ENCODE measurements around the gene SPATS2.
A peak's percentile ranks its signal among the peaks of the same experiment; 100 is the strongest.
"Not testable (repeated sequence)": the region's sequence is repeated elsewhere in the genome, so short reads cannot be mapped to it uniquely, and the experiment has no call there.

The SPATS2 gene

DNA sequence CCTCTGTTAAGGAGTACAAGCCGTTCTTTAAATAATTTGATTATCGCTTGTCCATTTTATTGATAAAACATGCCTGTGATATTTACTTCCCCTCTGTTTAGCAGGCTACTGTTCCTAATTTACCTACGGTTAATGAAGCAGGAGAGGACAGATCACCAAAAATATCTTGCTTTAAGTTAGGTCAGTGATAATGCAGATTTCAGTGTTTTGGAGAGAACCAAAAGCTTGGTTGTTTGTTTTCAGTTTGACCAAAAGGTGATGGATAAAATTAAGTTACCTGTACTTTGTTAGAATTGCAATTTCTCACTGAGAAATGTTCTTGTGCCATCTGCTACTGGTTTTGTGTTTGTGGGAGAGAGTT lies 958 bp downstream of the SPATS2 start:
- H3K4me3 ChIP-seq = peak overlapping the region; percentile 96
- H3K27ac ChIP-seq = peak overlapping the region; percentile 96; the same call in 1 of the 2 replicates
- no peak for DNase-seq (ENCODE audit: low read depth, low spot score)
- no peaks in the 10 kb centered on the region for H3K9me3 ChIP-seq (ENCODE audit: low read depth, low read length)
- no peak for TF ChIP-seq EZH2 (IDR thresholded peaks at IDR 0.05)
- no peak for TF ChIP-seq POLR2AphosphoS5 (IDR thresholded peaks at IDR 0.05; ENCODE audit: borderline replicate concordance, low read depth, low read length)
- TF ChIP-seq FOXP2 (optimal IDR thresholded peaks at IDR 0.05; ENCODE audit: control extremely low read depth, extremely low read length, insufficient read depth) = no peak
- peak overlapping the region; percentile 99 for H3K9ac ChIP-seq (ENCODE audit: insufficient read length)
- peaks cover 20% of the 10 kb centered on the region for H3K36me3 ChIP-seq (ENCODE audit: insufficient read depth, low read length)

DNA sequence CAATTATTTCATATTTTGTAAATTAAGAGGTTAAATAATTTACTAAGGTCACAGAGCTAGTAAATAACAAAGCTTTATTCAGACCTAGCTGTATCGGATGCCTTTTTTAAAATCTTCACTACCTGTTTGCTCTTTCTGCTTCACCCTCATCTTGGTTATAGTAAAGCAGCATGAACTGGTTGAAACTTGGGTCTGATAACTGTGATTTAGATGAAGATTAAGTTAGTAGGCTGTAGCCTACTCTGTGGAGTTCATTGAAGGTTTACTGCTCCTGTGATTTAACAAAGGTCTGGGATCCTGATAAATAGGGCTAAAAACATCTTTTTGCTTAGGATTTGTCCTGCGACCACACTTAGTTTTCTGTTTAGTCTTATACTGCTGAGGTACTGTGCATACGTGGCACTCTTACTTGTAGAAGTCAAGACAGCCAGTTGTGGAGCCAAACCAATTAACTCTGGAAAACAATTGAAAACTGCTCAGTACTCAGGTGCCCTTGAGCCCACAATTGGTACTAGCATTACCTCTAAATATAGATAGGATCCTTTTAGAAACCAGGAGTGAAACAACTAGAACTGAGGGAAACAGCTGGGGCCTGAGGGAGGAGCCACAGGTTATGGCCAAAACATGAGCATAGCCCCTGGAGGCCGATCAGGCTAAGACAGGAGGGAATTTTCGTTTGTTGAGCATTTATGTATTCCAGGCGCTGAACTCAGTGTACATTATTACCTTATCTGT lies 2.3 kb downstream of the SPATS2 start:
- DNase-seq (ENCODE audit: low read depth, low spot score) = no peak
- H3K36me3 ChIP-seq (ENCODE audit: insufficient read depth, low read length) = peaks cover 25% of the 10 kb centered on the region
- H3K4me3 ChIP-seq = peak overlapping the region; percentile 47
- peak overlapping the region; percentile 49; the same call in 1 of the 2 replicates for H3K27ac ChIP-seq
- H3K9me3 ChIP-seq (ENCODE audit: low read depth, low read length) = no peaks in the 10 kb centered on the region
- no peak overlapping the region for H3K9ac ChIP-seq (ENCODE audit: insufficient read length)
- TF ChIP-seq EZH2 (IDR thresholded peaks at IDR 0.05) = no peak
- TF ChIP-seq FOXP2 (optimal IDR thresholded peaks at IDR 0.05; ENCODE audit: control extremely low read depth, extremely low read length, insufficient read depth) = no peak
- no peak for TF ChIP-seq POLR2AphosphoS5 (IDR thresholded peaks at IDR 0.05; ENCODE audit: borderline replicate concordance, low read depth, low read length)

DNA sequence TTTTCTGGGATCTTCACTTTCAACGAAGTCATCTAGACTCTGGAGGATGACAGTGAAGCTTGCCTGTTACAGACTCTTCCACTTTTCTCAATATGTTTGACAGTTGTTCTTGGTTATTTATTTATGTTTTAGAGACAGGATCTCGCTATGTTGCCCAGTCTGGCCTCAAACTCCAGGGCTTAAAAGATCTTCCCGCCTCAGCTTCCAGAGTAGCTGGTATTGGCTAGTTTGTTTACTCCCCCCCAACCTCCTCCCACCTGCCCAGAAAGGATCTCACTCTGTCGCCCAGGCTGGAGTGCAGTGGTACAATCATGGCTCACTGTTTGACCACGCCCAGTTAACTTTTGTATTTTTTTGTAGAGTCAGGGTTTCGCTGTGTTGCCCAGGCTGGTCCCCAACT lies 3.3 kb downstream of the SPATS2 start:
- no peak overlapping the region for H3K9ac ChIP-seq (ENCODE audit: insufficient read length)
- H3K4me3 ChIP-seq = no peak overlapping the region
- no peak for TF ChIP-seq FOXP2 (optimal IDR thresholded peaks at IDR 0.05; ENCODE audit: control extremely low read depth, extremely low read length, insufficient read depth)
- TF ChIP-seq POLR2AphosphoS5 (IDR thresholded peaks at IDR 0.05; ENCODE audit: borderline replicate concordance, low read depth, low read length) = no peak

DNA sequence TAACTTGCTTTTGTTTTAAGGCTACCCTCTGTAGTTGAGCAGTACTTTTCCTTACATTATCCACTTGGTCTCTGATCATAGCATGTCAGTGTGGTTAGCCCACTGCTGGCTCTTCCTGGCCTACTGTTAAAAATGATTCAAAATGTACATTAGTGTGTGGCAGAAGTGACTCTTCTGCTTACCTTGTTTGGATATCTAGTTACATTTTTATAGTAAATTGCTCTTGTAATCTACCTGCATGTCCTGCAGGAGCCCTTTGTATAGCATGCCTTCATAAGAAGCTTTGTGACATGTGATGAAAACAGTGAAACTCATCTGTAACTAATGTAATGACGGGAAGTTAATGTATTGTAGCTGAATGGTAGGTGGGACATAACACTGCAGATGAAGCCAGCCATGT lies 8.1 kb downstream of the SPATS2 start:
- no peak overlapping the region for H3K9ac ChIP-seq (ENCODE audit: insufficient read length)
- TF ChIP-seq POLR2AphosphoS5 (IDR thresholded peaks at IDR 0.05; ENCODE audit: borderline replicate concordance, low read depth, low read length) (no peak), FOXP2 (optimal IDR thresholded peaks at IDR 0.05; ENCODE audit: control extremely low read depth, extremely low read length, insufficient read depth) (no peak), EZH2 (IDR thresholded peaks at IDR 0.05) (no peak)
- no peak for DNase-seq (ENCODE audit: low read depth, low spot score)
- no peak overlapping the region for H3K27ac ChIP-seq
- peaks cover 21% of the 10 kb centered on the region for H3K36me3 ChIP-seq (ENCODE audit: insufficient read depth, low read length)
- H3K4me3 ChIP-seq = no peak overlapping the region
- H3K9me3 ChIP-seq (ENCODE audit: low read depth, low read length) = no peaks in the 10 kb centered on the region

More for the DNA sequence above, 3.3 kb downstream of the SPATS2 start:
- no peak for DNase-seq (ENCODE audit: low read depth, low spot score)
- Histone ChIP-seq H3K36me3 (ENCODE audit: insufficient read depth, low read length) (peaks cover 25% of the 10 kb centered on the region), H3K9me3 (ENCODE audit: low read depth, low read length) (no peaks in the 10 kb centered on the region), H3K27ac (0 out of 2 replicates have a peak overlapping the region, but pooled peaks have one; percentile 49)

DNA sequence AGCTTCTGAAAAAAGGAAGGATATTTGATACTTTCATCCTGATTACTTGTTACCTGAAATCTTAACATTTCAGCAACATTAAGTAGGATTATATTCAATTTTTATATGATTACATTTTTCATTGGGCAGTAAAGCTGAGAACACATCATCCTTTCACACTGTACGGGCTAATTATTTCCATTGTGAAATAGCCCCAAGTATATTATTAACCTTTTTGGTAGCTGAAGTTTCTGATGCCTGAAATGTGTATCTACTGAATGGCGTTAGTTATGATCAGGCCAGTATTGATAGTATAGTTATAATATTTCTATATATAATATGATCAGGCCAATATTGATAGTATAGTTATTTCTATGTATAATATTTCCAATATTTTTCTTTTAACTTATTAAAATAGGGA lies 10.1 kb downstream of the SPATS2 start:
- Histone ChIP-seq H3K9me3 (ENCODE audit: low read depth, low read length) (no peaks in the 10 kb centered on the region), H3K36me3 (ENCODE audit: insufficient read depth, low read length) (peaks cover 9% of the 10 kb centered on the region)
- no peak for DNase-seq (ENCODE audit: low read depth, low spot score)

DNA sequence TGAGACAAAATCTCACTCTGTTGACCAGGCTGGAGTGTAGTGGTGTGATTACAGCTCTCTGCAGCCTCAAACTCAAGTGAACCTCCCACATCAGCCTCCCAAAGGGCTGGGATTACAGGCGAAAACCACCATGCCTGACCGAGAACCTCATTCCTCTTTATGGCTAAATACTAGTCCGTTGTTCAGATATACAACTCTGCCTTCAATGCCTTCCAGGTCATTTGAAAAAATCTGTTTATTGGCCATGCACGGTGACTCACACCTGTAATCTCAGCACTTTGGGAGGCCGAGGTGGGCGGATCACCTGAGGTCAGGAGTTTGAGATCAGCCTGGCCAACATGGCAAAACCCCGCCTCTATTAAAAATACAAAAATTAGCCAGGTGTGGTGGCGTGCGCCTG lies 12.9 kb downstream of the SPATS2 start:
- DNase-seq (ENCODE audit: low read depth, low spot score); H3K36me3 ChIP-seq (ENCODE audit: insufficient read depth, low read length); H3K9me3 ChIP-seq (ENCODE audit: low read depth, low read length); H3K9ac ChIP-seq (ENCODE audit: insufficient read length); H3K27ac ChIP-seq; H3K4me3 ChIP-seq: not testable (repeated sequence)

More for the DNA sequence above, 10.1 kb downstream of the SPATS2 start:
- H3K4me3 ChIP-seq = no peak overlapping the region
- H3K9ac ChIP-seq (ENCODE audit: insufficient read length) = no peak overlapping the region
- TF ChIP-seq EZH2 (IDR thresholded peaks at IDR 0.05) = no peak
- TF ChIP-seq POLR2AphosphoS5 (IDR thresholded peaks at IDR 0.05; ENCODE audit: borderline replicate concordance, low read depth, low read length) = no peak
- no peak for TF ChIP-seq FOXP2 (optimal IDR thresholded peaks at IDR 0.05; ENCODE audit: control extremely low read depth, extremely low read length, insufficient read depth)
- no peak overlapping the region for H3K27ac ChIP-seq

DNA sequence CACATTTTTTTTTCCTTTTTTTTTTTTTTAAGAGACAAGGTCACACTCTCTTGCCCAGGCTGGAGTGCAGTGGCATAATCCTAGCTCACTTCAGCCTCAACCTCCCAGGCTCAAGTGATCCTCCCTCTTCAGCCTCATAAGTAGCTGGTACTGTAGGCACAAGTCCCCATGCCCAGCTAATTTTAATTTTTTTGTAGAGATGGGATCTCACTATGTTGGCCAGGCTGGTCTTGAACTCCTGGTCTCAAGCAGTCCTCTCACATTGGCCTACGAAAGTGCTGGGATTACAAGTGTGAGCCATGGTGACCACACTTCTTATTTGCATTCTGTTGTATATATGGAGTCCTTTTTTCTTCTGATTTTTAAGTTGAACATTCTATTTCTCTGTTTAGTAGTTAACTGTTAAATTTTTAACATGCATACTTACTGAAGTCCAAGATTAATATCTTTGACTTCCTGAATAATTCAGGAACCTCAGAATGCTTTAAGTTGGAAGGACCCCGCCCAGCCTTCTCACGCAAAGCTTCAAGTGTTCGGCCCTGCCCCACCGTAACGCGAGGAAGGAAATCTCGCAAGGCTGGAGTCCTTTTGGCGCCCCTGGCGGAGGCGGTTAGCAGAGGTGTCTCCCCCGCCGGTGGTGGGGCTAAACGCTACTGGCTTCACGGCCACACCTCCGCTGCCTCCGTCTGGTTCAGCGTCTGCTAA lies 21.6 kb downstream of the SPATS2 start:
- Histone ChIP-seq H3K4me3 (peak overlapping the region; percentile 66), H3K9ac (ENCODE audit: insufficient read length) (peak overlapping the region; percentile 34), H3K36me3 (ENCODE audit: insufficient read depth, low read length) (peaks cover 6% of the 10 kb centered on the region; the same call in 1 of the 2 replicates), H3K27ac (peak overlapping the region; percentile 77), H3K9me3 (ENCODE audit: low read depth, low read length) (no peaks in the 10 kb centered on the region)
- TF ChIP-seq POLR2AphosphoS5 (IDR thresholded peaks at IDR 0.05; ENCODE audit: borderline replicate concordance, low read depth, low read length) (no peak), FOXP2 (optimal IDR thresholded peaks at IDR 0.05; ENCODE audit: control extremely low read depth, extremely low read length, insufficient read depth) (no peak), EZH2 (IDR thresholded peaks at IDR 0.05) (no peak)
- DNase-seq (ENCODE audit: low read depth, low spot score) = no peak

DNA sequence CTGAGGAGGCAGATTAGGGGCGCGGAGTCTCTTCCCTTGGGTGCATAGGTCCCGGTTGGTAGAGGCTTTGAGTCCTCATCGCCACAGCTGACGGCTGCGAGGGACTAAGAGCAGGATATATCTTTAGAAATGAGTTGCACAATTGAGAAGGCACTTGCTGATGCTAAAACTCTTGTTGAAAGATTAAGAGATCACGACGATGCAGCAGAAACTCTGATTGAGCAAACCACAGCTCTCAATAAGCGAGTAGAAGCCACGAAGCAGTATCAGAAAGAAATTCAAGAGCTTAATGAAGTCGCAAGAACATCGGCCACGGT lies 22.1 kb downstream of the SPATS2 start:
- Histone ChIP-seq H3K27ac (peak overlapping the region; percentile 77), H3K9ac (ENCODE audit: insufficient read length) (peak overlapping the region; percentile 34), H3K9me3 (ENCODE audit: low read depth, low read length) (no peaks in the 10 kb centered on the region), H3K4me3 (peak overlapping the region; percentile 66), H3K36me3 (ENCODE audit: insufficient read depth, low read length) (peaks cover 6% of the 10 kb centered on the region; the same call in 1 of the 2 replicates)
- TF ChIP-seq POLR2AphosphoS5 (IDR thresholded peaks at IDR 0.05; ENCODE audit: borderline replicate concordance, low read depth, low read length) (no peak), FOXP2 (optimal IDR thresholded peaks at IDR 0.05; ENCODE audit: control extremely low read depth, extremely low read length, insufficient read depth) (no peak), EZH2 (IDR thresholded peaks at IDR 0.05) (no peak)
- DNase-seq (ENCODE audit: low read depth, low spot score) = no peak

Data from SK-N-MC (cell line).